ENCODE measurements around the gene UGT1A8.

UGT1A8 gene

GRCh38 chr2:233693963-233694362 lies 76.5 kb downstream of the UGT1A8 start:
- TF ChIP-seq REST (IDR thresholded peaks at IDR 0.05; ENCODE audit: insufficient read depth in 1 of 2, low read depth in 2 of 2, low read length in 2 of 2): no peak
- no peak for TF ChIP-seq POLR2AphosphoS5 (IDR thresholded peaks at IDR 0.05; ENCODE audit: low read depth, low read length)
- no peak for TF ChIP-seq FOXP2 (optimal IDR thresholded peaks at IDR 0.05; ENCODE audit: borderline replicate concordance, extremely low read depth, extremely low read length, insufficient read depth)
- no peak for TF ChIP-seq SIN3A (IDR thresholded peaks at IDR 0.05; ENCODE audit: borderline replicate concordance, insufficient read depth, low read length)
- TF ChIP-seq TAF1 (IDR thresholded peaks at IDR 0.05; ENCODE audit: borderline replicate concordance, insufficient read depth, low read length): no peak

- TF ChIP-seq SIN3A (IDR thresholded peaks at IDR 0.05; ENCODE audit: borderline replicate concordance, insufficient read depth, low read length): no peak
- TF ChIP-seq POLR2AphosphoS5 (IDR thresholded peaks at IDR 0.05; ENCODE audit: low read depth, low read length): no peak
- no peak for TF ChIP-seq REST (IDR thresholded peaks at IDR 0.05; ENCODE audit: insufficient read depth in 1 of 2, low read depth in 2 of 2, low read length in 2 of 2)
- TF ChIP-seq TAF1 (IDR thresholded peaks at IDR 0.05; ENCODE audit: borderline replicate concordance, insufficient read depth, low read length): no peak
- no peak for TF ChIP-seq FOXP2 (optimal IDR thresholded peaks at IDR 0.05; ENCODE audit: borderline replicate concordance, extremely low read depth, extremely low read length, insufficient read depth)
Observed at GRCh38 chr2:233698740-233699139, 81.3 kb downstream of the UGT1A8 start.

GRCh38 chr2:233699424-233700027 lies 82.1 kb downstream of the UGT1A8 start:
- TF ChIP-seq SIN3A (IDR thresholded peaks at IDR 0.05; ENCODE audit: borderline replicate concordance, insufficient read depth, low read length) (no peak), REST (IDR thresholded peaks at IDR 0.05; ENCODE audit: insufficient read depth in 1 of 2, low read depth in 2 of 2, low read length in 2 of 2) (no peak), POLR2AphosphoS5 (IDR thresholded peaks at IDR 0.05; ENCODE audit: low read depth, low read length) (no peak), FOXP2 (optimal IDR thresholded peaks at IDR 0.05; ENCODE audit: borderline replicate concordance, extremely low read depth, extremely low read length, insufficient read depth) (no peak), TAF1 (IDR thresholded peaks at IDR 0.05; ENCODE audit: borderline replicate concordance, insufficient read depth, low read length) (no peak)

GRCh38 chr2:233700028-233700635 lies 82.7 kb downstream of the UGT1A8 start:
- TF ChIP-seq POLR2AphosphoS5 (IDR thresholded peaks at IDR 0.05; ENCODE audit: low read depth, low read length): no peak
- no peak for TF ChIP-seq SIN3A (IDR thresholded peaks at IDR 0.05; ENCODE audit: borderline replicate concordance, insufficient read depth, low read length)
- TF ChIP-seq REST (IDR thresholded peaks at IDR 0.05; ENCODE audit: insufficient read depth in 1 of 2, low read depth in 2 of 2, low read length in 2 of 2): no peak
- no peak for TF ChIP-seq FOXP2 (optimal IDR thresholded peaks at IDR 0.05; ENCODE audit: borderline replicate concordance, extremely low read depth, extremely low read length, insufficient read depth)
- no peak for TF ChIP-seq TAF1 (IDR thresholded peaks at IDR 0.05; ENCODE audit: borderline replicate concordance, insufficient read depth, low read length)
